NCI-H187 treated with DMSO at 0.1 percent for 48 hours (cell line): ENCODE measurements around the gene OTOA.
"Not testable (repeated sequence)": the region's sequence is repeated elsewhere in the genome, so short reads cannot be mapped to it uniquely, and the experiment has no call there.

Source experiments
- DNase-seq: peaks from one replicate; lab custom pipeline; 2025; lab: John Stamatoyannopoulos, UW

OTOA gene

DNA sequence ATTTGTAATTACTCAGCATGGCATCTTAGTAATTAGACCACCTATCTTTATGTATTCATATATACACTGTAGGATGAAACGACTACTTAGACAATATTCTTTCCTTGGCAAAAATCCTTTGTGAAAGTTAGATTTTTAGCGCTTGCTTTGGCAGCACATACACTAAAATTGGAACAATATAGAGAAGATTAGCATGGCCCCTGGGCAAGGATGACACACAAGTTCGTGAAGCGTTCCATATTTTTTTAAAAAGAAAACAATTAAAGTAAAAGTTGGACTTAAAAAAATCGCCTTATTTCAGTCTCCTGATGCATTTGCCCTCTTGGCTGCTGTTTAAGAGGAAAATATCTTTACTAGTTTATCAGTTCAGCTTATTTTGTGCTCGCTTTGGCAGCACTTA is 21.9 kb upstream of the OTOA start:
- DNase-seq: no peak

DNA sequence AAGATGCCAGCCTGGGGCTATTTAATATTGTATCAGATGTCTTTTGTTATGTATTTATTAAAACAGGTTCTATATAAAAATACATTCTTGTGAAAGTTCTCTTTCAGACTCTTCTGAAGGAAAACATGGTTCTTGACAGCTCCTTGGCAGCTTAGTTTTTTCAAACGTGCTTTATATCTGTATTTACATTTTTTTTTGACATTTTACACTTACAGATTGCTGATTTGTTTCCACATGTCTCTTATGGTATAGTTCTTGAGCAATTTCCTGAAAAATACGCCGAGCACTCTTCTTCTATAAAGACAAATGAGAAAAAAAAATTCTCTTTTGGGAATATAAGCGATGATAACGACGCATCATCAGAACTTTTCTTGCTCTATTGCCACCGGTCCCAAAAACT is 20.9 kb upstream of the OTOA start:
- no peak for DNase-seq

DNA sequence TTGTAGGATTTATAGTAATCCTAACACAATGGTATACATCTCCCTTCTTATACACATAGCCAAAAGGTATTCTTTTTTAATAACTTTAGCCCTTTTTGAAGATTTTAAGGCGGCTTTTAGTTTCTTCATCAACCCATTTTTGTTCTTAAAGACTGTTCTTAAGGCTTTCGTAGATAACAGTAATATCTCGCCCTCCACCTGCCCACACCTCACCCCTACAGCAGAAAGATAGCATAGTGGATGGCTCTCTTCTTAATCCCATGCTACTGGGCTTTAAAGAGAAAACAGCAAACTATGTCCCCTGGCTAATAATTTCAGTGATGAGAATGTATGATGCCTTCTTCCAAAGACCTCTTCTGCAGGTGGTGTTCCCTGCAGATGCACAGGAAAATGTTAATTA is 20.0 kb upstream of the OTOA start:
- no peak for DNase-seq

DNA sequence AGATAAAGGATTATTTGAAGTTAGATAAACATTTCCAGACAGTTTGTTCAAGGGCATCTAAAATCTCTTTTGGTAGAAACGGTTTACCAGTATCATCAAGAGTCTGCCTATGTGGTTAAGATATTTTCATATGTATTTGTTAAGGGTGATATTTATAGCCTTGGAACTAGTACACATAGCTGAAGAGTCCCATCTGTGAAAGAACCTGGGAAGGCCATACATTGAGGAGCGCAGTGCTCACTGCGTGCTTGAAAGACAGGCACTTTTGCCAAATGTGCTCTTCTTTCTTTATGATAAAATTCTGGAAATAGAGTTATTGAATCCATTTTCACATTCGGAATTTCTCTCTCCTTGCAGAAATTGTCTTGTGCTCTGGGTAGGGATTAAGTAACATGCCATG is 19.1 kb upstream of the OTOA start:
- no peak for DNase-seq

DNA sequence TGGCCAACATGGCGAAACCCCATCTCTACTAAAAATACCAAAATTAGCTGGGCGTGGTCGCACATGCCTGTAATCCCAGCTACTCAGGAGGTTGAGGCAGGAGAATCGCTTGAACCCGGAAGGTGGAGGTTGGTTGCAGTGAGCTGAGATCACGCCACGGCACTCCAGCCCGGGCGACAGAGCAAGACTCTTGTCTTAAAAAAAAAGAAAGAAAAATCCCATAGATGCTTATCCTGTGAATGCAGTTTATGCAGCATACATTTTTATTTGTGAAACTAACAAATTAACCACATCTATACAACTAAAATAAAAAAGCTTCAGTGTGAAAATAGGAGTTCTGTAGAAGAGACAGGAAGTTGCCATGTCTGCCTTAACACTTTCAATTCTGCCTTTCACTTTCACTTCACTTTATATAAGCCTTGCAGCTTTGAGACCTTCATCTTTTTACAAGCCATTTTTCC is 18.5 kb upstream of the OTOA start:
- no peak for DNase-seq

DNA sequence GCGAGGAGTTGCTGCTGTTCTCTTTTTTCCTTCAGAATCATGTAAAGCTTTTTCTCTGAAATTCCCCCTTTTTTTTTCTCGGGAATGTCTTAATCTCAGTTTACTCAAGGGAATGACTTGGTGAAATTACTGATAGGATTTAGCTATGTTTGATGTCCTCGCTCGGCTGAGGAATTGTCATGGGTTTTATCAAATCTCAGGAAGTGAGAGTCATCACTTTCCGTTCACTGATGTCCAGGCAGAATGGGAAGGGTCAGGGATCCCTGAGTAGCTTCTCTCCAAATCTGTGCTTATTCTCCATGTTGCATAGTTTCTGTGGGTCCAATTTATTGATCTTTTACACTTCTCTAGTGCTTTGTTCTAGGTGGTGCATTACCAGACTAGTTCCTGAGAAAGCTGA is 17.7 kb upstream of the OTOA start:
- no peak for DNase-seq

DNA sequence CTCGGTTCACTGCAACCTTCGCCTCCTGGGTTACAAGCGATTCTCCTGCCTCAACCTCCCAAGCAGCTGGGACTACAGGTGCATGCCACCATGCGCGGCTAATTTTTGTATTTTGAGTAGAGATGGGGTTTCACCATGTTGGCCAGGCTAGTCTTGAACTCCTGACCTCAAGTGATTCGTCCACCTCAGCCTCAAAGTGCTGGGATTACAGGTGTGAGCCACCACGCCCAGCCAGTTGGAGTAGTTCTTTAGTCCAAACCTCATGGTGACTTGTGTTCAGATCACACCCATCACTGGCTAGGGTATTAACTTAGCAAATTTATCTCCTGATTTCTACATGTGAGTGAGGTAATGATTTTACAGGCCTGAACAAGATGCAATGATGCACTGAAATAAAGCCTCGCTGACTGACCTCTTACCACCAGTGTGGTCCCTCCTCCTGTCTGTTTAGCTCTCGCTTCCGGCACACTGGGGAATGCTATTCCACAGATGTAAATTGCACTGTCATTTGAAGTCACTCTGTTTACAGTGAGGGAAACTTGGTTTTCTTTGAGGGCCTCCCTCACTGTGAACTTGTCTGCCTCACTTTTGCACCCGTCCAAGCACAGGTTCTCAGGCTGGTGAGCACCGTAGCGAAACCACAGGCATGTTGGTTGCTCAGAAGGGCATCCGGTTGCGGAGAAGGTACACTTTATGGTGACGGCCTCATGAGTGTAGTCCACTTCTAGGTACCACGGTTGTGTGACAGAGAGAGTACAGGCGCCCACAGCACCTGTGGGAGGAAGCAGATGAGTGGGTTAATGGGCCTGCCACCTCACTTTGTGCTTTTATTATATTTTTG is 16.8 kb upstream of the OTOA start:
- DNase-seq: no peak

DNA sequence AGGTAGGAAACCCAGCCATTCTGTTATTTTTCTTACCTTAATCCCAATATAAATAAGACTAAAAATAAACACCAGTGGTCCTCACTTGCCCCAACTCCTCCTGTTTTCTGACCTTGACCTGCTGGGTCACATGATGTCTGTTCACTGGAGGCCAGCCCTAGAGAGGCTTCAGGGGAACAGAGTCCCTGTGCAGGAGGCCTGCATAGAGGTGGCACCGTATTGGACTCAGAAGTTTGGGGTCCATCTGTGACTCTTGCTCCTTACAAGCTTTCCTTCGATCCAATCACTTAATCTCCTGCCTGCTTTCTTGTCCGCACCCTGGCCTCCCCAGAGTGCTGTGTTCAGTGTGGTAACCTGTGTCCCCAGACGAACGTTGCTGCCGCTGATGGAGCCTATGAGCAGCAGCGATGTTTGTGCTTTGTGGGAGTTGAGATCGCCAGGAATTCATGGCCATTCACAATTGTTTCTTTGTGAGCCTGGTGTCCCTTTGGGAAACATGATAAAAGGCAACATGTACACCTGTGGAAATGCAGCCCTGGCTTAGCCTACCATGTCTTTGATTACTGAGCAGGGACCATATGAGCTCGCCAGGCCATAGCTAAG is 16.1 kb upstream of the OTOA start:
- DNase-seq: no peak

DNA sequence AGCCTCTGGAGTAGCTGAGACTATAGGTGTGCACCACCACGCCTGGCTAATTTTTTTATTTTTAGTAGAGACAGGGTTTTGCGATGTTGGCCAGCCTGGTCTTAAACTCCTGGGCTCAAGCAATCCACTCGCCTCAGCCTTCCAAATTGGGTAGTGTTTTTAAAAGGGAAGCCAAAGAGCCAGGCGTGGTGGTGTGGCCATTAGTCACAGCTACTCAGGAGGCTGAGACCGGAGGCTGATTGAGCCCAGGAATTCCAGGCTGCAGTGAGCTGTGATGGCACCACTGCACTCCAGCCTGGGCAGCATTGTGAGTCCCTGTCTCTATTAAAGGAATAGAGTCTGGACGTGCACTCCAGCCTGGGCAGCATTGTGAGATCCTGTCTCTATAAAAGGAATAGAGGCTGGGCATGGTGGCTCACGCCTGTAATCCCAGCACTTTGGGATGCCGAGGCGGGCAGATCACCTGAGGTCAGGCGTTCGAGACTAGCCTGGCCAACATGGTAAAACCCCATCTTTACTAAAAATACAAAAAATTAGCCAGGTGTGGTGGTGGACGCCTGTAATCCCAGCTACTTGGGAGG is 13.9 kb upstream of the OTOA start:
- DNase-seq: not testable (repeated sequence)

DNA sequence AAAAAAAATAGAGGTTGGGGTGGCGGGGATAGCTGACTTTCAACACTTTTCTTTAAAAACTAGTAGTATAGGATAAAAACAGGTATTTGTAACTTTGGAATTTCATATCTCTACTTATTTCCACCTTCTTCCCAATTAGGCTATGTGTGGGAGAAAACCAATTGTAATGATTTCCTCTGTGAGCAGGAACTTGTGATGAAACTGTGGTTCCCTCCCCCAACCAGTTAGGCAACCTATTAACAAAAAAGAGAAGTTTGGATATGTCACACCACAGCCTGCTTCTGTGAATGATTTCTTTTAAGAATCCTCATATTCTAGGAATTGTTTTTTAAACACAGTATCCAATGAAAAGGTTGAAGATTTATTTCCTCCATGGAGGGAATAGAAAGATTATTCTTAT is 13.2 kb upstream of the OTOA start:
- no peak for DNase-seq

DNA sequence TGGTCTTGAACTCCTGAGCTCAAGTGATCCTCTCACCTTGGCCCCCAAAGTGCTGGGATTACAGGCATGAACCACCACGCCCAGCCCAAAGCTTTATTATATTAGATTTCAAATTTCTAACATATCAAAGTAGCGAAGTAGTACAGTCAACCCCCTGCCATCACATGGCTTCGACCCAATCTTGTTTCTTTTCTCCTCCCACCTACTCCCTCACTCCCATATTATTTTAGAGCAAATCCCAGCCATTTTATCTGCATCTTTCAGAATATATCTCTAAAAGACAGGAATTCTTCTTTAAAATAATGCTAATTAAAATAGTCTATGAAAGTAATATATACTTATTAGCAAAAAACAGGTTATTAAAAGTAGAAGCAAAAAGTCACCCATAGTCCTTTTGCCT is 12.3 kb upstream of the OTOA start:
- no peak for DNase-seq

DNA sequence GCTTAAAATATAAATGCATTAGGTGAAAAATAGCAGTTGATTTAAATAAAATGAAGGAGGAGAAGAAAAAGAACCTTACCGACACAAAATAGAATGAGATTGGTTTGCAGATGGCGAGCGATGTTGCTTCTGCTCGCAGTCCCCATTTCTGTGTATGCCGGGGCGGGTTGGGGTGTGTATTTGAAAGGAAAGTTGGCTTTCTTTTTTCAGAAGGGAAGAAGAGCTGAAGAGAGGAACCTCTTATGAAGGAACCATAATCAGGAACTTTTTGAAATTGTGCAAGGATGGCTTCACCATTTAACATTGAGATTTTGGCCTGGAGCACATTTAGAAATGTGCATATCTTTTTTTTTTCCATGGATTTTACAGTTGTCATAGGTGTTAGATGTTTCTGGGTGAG is 11.3 kb upstream of the OTOA start, which contains the start of gene IGSF6:
Gene IGSF6, minus strand, starts transcription at position 156 of the 400 bp plus-strand sequence. Its CDS starts 10 bp downstream, at position 146.
- no peak for DNase-seq

DNA sequence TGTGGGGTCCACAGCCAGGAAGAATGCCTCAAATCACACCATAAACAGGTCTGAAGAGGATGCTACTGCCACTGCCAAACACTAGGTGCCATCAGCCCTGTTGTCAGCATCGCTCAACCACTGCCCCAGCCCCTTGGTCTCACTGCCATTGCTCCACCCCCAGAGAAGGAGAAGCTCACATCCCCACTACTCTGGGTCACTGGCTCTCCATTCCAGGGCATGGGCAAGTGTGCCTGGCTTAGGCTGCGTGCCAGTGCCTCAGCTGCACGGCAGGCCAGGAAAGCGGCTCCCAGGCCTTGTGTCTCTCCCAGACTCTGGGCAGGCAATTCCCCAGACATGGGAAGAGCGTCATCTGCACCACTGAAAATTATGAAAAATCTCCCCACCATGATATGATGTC is 10.2 kb upstream of the OTOA start:
- no peak for DNase-seq

DNA sequence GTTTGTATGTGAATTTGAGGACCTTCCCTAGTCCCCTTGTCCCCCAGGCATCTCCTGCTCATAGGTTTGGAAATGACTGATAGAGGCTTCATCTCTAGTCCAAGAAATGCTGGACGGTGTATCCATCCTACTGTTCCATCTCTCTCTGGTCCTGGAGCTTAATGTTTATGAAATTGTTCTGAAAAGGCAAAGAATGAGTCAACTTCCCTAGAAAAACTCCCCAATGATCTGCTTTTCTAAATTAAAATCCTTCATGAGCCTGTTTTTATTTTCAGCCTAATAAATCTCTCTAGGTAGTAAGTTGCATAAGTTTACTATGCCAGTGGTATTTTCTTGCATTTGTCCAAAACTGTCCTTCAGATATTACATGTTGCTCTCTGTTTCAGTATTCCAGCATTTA is 9.3 kb upstream of the OTOA start:
- no peak for DNase-seq

DNA sequence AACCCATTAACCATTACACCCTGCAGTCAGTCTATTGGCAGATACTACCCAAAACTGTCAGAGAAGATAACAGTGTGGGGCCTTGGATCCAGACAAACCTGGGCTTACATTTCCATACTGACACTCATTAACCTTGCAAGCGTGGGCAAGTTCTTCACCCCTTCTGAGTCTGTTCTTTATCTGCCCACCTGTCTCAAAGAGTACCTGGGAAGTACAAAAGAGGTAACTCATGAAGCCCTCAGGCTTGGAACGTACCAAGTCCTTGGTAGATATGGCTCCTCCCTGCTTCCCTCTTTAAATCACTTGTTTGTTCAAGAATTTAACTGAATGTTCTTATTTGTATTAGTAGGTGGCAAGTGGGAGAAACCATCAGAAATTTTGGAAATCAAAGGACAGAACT is 8.9 kb upstream of the OTOA start:
- no peak for DNase-seq

DNA sequence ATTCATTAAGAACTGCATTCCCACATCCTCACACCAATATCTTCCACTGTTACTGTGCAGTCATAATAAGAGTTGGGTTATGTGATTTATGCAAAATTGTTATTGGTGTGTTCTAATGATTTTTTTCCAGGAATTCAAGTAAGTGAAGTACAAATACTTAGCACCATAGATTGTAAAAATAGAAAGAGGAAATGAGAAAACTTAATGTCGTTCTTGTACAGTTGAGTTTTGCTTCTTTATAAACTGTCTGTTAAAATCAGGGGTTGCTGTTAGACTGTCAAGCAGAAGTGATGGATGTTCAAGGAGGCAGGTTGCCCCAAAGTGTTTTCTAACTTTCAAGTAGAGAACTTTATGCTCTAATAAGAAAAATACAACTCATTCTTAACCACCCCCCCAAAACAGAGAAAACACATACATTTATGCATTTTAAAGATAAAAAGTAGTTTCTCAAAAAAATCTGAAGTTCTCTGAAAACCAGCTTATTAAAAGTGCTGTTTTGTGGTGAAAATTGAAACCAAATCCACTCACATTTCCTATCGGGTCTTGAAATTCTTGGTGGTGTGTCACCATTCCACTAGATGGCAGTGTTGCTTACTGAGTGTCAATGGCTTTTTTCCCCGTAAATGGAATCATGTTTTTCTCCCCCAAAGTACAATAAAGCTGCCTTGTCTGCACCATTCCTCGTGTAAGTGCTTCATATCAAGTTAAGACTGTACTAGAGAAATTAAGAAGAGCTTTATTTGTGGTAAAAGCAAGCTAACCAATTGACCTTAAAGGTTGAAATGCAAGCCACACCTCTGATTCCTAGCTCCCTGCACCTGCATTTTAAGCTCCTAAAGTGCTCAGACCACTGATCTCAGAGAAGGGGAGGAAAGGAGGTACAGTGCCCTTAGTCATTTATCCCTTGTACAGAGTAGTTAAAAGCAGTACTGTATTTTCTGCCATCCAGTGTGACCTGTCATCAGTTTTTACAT is 6.7 kb upstream of the OTOA start:
- no peak for DNase-seq

DNA sequence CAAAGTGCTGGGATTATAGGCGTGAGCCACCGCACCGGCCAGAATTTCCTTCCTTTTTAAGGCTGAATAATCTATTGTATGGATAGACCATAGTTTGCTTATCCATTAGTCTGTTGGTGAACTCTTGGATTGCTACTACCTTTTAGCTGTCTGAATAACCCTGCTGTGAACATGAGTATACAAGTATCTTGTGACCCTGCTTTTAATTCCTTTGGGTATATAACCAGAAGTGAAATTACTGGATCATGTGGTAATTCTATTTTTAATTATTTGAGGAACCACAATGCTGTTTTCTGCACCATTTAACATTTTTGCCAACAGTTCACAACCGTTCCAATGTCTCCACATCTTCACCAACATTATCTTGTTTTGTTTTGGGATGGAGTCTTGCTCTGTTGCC is 4.6 kb upstream of the OTOA start:
- DNase-seq: no peak

DNA sequence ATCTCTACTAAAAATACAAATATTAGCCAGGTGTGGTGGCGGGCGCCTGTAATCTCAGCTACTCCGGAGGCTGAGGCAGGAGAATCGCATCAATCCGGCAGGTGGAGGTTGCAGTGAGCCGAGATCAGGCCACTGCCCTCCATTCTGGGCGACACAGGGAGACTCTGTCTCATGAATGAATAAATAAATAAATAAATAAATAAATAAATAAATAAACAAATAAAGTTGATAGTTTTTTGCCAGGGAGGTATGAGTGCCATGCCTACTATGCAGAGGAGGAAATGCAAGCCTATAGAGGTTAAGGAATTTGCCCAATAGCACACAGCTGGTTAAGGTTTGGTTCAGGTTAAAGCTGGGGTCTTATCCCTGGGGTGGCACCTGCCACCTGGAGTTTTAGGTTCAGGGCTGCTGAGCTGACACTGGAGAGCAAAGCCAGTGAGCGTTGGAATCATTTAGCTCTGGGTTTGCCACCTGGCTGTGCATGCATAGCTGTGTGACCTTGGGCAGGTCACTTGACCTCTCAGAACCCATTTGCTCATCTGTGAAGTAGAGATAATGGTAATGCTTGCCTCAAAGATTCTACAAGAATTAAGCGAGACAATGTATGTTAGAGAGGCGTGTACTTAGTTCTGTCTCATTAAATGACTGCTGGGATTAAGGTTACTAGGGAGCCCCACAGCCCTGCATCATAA is 1.2 kb downstream of the OTOA start:
- no peak for DNase-seq

DNA sequence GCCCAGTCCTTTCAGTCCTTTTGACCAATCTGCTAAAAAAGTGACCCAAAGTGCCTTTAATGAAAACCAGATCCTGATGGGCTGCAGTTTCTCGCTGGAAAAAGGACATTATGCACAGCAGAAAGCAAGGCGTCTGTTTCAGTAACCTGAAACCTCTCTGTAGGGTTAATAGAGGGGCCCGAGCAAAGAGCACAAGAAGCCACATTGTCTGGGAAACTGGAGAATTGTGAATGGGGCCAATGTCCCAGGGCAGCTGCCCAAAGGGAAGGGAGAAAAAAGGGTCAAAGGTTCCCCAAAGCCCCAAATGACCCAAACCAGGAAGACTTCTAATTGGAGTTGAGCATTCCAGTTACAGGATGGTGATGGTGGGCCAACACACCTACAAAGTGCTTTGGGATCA is 3.0 kb downstream of the OTOA start:
- DNase-seq: no peak

DNA sequence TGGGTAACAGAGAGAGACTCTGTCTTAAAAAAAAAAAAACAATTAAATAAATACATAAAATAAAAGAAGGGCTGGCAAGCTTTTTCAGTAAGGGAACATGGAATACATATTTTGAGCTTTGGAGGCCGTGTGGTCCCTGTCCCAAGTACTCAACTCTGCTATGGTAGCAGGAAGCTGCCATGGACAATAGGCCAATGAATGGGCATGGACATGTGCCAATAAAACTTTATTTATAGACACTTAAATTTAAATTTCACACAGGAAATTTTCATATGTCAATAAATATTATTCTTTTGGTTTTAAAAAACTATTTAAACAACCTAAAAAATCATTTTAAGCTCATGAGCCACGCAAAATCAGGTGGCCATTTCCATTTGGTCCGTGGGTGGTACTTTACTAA is 3.8 kb downstream of the OTOA start:
- DNase-seq: no peak

DNA sequence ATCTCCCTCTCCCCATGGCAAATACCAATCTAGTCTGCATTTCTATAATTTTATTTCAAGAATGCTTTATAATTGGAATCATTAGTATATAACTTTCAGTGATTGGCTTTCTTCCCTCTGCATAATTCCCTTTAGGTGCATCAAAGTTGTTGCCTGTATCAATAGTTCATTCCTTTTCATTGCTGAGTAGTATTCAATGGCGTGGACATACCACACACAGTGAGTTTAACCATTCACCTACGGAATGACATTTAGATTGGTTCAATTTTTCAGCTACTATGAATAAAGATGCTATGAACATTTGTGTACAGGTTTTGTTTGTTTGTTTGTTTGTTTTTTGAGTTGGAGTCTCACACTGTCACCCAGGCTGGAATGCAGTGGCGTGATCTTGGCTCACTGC is 9.7 kb downstream of the OTOA start:
- DNase-seq: no peak

DNA sequence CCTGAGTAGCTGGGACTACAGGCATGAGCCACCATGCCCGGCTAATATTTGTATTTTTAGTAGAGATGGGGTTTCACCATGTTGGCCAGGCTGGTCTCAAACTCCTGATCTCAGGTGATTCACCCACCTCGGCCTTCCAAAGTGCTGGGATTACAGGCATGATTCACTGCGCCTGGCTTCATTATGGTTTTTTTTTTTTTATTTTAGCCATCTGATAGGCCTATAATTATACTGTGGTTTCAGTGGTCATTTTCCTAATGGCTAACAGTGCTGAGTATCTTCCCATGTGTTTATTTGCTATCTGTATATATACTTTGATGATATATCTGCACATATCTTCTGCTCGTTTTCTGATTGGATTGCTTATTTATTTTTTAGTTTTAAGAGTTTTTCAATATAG is 10.7 kb downstream of the OTOA start:
- not testable (repeated sequence) for DNase-seq
